Measurements from ENCODE around the gene A2ML1.
"Not testable (repeated sequence)": the region's sequence is repeated elsewhere in the genome, so short reads cannot be mapped to it uniquely, and the experiment has no call there.

A2ML1 gene

GRCh38 chr12:8816448-8817050 lies 5.9 kb upstream of the A2ML1 start:
- DNase-seq (ENCODE audit: insufficient read length, low spot score) (no peak), FAIRE-seq (no peak)

- no peak for FAIRE-seq
Measured at GRCh38 chr12:8817856-8818255, 4.6 kb upstream of the A2ML1 start.

GRCh38 chr12:8818526-8818925 lies 3.9 kb upstream of the A2ML1 start:
- FAIRE-seq (no peak), DNase-seq (ENCODE audit: insufficient read length, low spot score) (no peak)

More at GRCh38 chr12:8817856-8818255, 4.6 kb upstream of the A2ML1 start:
- no peak for DNase-seq (ENCODE audit: insufficient read length, low spot score)

GRCh38 chr12:8819666-8819980 lies 2.8 kb upstream of the A2ML1 start:
- FAIRE-seq = no peak
- no peak for DNase-seq (ENCODE audit: insufficient read length, low spot score)

GRCh38 chr12:8820676-8821407 lies 1.6 kb upstream of the A2ML1 start:
- DNase-seq (ENCODE audit: insufficient read length, low spot score); FAIRE-seq: not testable (repeated sequence)

- DNase-seq (ENCODE audit: insufficient read length, low spot score) (no peak), FAIRE-seq (no peak)
Measured at GRCh38 chr12:8821591-8821990, 830 bp upstream of the A2ML1 start.

- DNase-seq (ENCODE audit: insufficient read length, low spot score) = no peak
- no peak for FAIRE-seq
Measured at GRCh38 chr12:8823565-8824300, 1.3 kb downstream of the A2ML1 start.

GRCh38 chr12:8827551-8828256 lies 5.3 kb downstream of the A2ML1 start:
- FAIRE-seq (no peak), DNase-seq (ENCODE audit: insufficient read length, low spot score) (no peak)

GRCh38 chr12:8828257-8829124 lies 6.1 kb downstream of the A2ML1 start:
- DNase-seq (ENCODE audit: insufficient read length, low spot score) (no peak), FAIRE-seq (no peak)

GRCh38 chr12:8829125-8829518 lies 6.7 kb downstream of the A2ML1 start:
- no peak for DNase-seq (ENCODE audit: insufficient read length, low spot score)
- no peak for FAIRE-seq

- DNase-seq (ENCODE audit: insufficient read length, low spot score) (no peak), FAIRE-seq (no peak)
Measured at GRCh38 chr12:8829621-8830020, 7.2 kb downstream of the A2ML1 start.

GRCh38 chr12:8831116-8831515 lies 8.7 kb downstream of the A2ML1 start:
- FAIRE-seq (no peak), DNase-seq (ENCODE audit: insufficient read length, low spot score) (no peak)

- no peak for FAIRE-seq
Measured at GRCh38 chr12:8832500-8832899, 10.1 kb downstream of the A2ML1 start.

GRCh38 chr12:8834230-8834629 lies 11.8 kb downstream of the A2ML1 start:
- no peak for DNase-seq (ENCODE audit: insufficient read length, low spot score)
- no peak for FAIRE-seq

More at GRCh38 chr12:8832500-8832899, 10.1 kb downstream of the A2ML1 start:
- no peak for DNase-seq (ENCODE audit: insufficient read length, low spot score)

- DNase-seq (ENCODE audit: insufficient read length, low spot score) (no peak), FAIRE-seq (no peak)
Measured at GRCh38 chr12:8837291-8837690, 14.9 kb downstream of the A2ML1 start.

- DNase-seq (ENCODE audit: insufficient read length, low spot score) = no peak
- FAIRE-seq = no peak
Measured at GRCh38 chr12:8840321-8840720, 17.9 kb downstream of the A2ML1 start.

- FAIRE-seq (no peak), DNase-seq (ENCODE audit: insufficient read length, low spot score) (no peak)
Measured at GRCh38 chr12:8840938-8841633, 18.7 kb downstream of the A2ML1 start.

- FAIRE-seq = no peak
Measured at GRCh38 chr12:8841778-8842177, 19.4 kb downstream of the A2ML1 start.

GRCh38 chr12:8844665-8845064 lies 22.2 kb downstream of the A2ML1 start:
- FAIRE-seq (no peak), DNase-seq (ENCODE audit: insufficient read length, low spot score) (no peak)

More at GRCh38 chr12:8841778-8842177, 19.4 kb downstream of the A2ML1 start:
- DNase-seq (ENCODE audit: insufficient read length, low spot score) = no peak

- FAIRE-seq (no peak), DNase-seq (ENCODE audit: insufficient read length, low spot score) (no peak)
Measured at GRCh38 chr12:8846305-8846704, 23.9 kb downstream of the A2ML1 start.
